Astrocyte (in vitro differentiated cells and primary cell): Measurements from ENCODE around the gene DUS1L. TPM values are rescaled to one million over a fixed set of nuclear protein-coding genes. Genes with fewer than 3 reads are reported as not detected.
A peak's percentile ranks its signal among the peaks of the same experiment; 100 is the strongest.

Experiments
- DNase-seq: peaks from one replicate; pipeline ENCODE4 v3.0.0-alpha.2; 2010; ENCODE audit warnings: low read depth
- FAIRE-seq: peaks from 2 replicates; lab custom pipeline; 2011; peaks lifted over from hg19 to GRCh38; lab: Jason Lieb, UNC
- H2AFZ ChIP-seq: 2 replicates; pipeline ENCODE4 v1.6.0; 2012; ENCODE audit warnings: low read depth, low read length, inconsistent platforms
- H3K27ac ChIP-seq: 2 replicates; pipeline ENCODE4 v1.5.1; 2011; ENCODE audit warnings: low read depth, low read length, inconsistent platforms
- H3K27me3 ChIP-seq: 2 replicates; pipeline ENCODE4 v1.6.0; 2011; ENCODE audit warnings: low read length, inconsistent platforms; ENCODE audit not compliant: insufficient read depth
- H3K36me3 ChIP-seq: 2 replicates; pipeline ENCODE4 v1.5.1; 2011; ENCODE audit warnings: low read length, inconsistent platforms; ENCODE audit not compliant: insufficient read depth
- H3K4me1 ChIP-seq: 2 replicates; pipeline ENCODE4 v1.5.1; 2011; ENCODE audit warnings: low read length, inconsistent platforms; ENCODE audit not compliant: insufficient read depth
- H3K4me2 ChIP-seq: 2 replicates; pipeline ENCODE4 v1.6.0; 2012; ENCODE audit warnings: low read length, inconsistent platforms
- H3K4me3 ChIP-seq: 2 replicates; pipeline ENCODE4 v1.5.1; 2011; ENCODE audit warnings: low read depth, mild to moderate bottlenecking, low read length, inconsistent platforms; ENCODE audit not compliant: insufficient read depth
- H3K79me2 ChIP-seq: 2 replicates; pipeline ENCODE4 v1.6.0; 2012; ENCODE audit warnings: mild to moderate bottlenecking, low read length, inconsistent platforms; ENCODE audit not compliant: insufficient read depth
- H3K9ac ChIP-seq: 2 replicates; pipeline ENCODE4 v1.6.0; 2012; ENCODE audit warnings: mild to moderate bottlenecking, low read length, inconsistent platforms
- H3K9me3 ChIP-seq: 2 replicates; pipeline ENCODE4 v1.5.1; 2012; ENCODE audit warnings: low read depth, mild to moderate bottlenecking, low read length, inconsistent platforms; ENCODE audit not compliant: insufficient read depth
- H4K20me1 ChIP-seq: 2 replicates; pipeline ENCODE4 v1.6.0; 2012; ENCODE audit warnings: low read length, inconsistent platforms; ENCODE audit not compliant: insufficient read depth
- H3K27ac Mint-ChIP-seq: one replicate; pipeline ENCODE4 v1.8.0; 2021; ENCODE audit warnings: mild to moderate bottlenecking, mixed read lengths; ENCODE audit not compliant: unreplicated experiment
- H3K27me3 Mint-ChIP-seq: one replicate; pipeline ENCODE4 v1.8.0; 2021; ENCODE audit warnings: low read depth, mixed read lengths; ENCODE audit not compliant: unreplicated experiment
- H3K36me3 Mint-ChIP-seq: one replicate; pipeline ENCODE4 v1.8.0; 2021; ENCODE audit warnings: low read depth, mixed read lengths; ENCODE audit not compliant: unreplicated experiment
- H3K4me1 Mint-ChIP-seq: one replicate; pipeline ENCODE4 v1.8.0; 2021; ENCODE audit warnings: low read depth, mixed read lengths; ENCODE audit not compliant: unreplicated experiment
- H3K4me3 Mint-ChIP-seq: one replicate; pipeline ENCODE4 v1.8.0; 2021; ENCODE audit warnings: mild to moderate bottlenecking, moderate library complexity, mixed read lengths; ENCODE audit not compliant: unreplicated experiment
- H3K9me3 Mint-ChIP-seq: one replicate; pipeline ENCODE4 v1.8.0; 2021; ENCODE audit warnings: mild to moderate bottlenecking, mixed read lengths; ENCODE audit not compliant: unreplicated experiment
- EZH2 ChIP-seq: IDR thresholded peaks from 2 replicates; pipeline ENCODE4 v1.6.1; 2012; ENCODE audit warnings: mild to moderate bottlenecking, low read length, inconsistent platforms; ENCODE audit not compliant: insufficient read depth
- total RNA-seq: library from RNA; stranded (reverse); gene quantifications from 2 replicates; pipeline ENCODE4 v1.2.1, GENCODE V29; 2021
- TF ChIP-seq, protein P1 (sequence below): IDR thresholded peaks from 2 replicates; pipeline ENCODE4 v1.5.1; 2011; ENCODE audit warnings: low read depth, mild to moderate bottlenecking, inconsistent platforms, low read length, moderate library complexity; ENCODE audit not compliant: insufficient read depth

Gene DUS1L
- total RNA-seq, 1 donor from 2014 or later = 55.1 TPM

- H3K9me3 Mint-ChIP-seq = no peaks in the 10 kb centered on the region
Observed at GRCh38 chr17:82106688-82107305, 41.2 kb upstream of the DUS1L start.

GRCh38 chr17:82105882-82106687 lies 40.5 kb upstream of the DUS1L start:
- Histone ChIP-seq H3K27me3 (no peaks in the 10 kb centered on the region), H3K9me3 (no peaks in the 10 kb centered on the region), H2AFZ (peak overlapping the region; percentile 41), H3K4me3 (no peak overlapping the region), H3K9ac (peak overlapping the region; percentile 23), H4K20me1 (no peaks in the 10 kb centered on the region), H3K27ac (no peak overlapping the region), H3K4me1 (peaks cover 6% of the 10 kb centered on the region), H3K36me3 (no peaks in the 10 kb centered on the region), H3K4me2 (peak overlapping the region; percentile 30), H3K79me2 (no peaks in the 10 kb centered on the region)
- H3K36me3 Mint-ChIP-seq = no peaks in the 10 kb centered on the region
- peak overlapping the region; percentile 34 for H3K27ac Mint-ChIP-seq
- H3K4me1 Mint-ChIP-seq = no peaks in the 10 kb centered on the region
- no peak overlapping the region for H3K4me3 Mint-ChIP-seq
- DNase-seq (no peak), FAIRE-seq (no peak)
- TF ChIP-seq EZH2 = no peak
- TF ChIP-seq, protein P1, sequence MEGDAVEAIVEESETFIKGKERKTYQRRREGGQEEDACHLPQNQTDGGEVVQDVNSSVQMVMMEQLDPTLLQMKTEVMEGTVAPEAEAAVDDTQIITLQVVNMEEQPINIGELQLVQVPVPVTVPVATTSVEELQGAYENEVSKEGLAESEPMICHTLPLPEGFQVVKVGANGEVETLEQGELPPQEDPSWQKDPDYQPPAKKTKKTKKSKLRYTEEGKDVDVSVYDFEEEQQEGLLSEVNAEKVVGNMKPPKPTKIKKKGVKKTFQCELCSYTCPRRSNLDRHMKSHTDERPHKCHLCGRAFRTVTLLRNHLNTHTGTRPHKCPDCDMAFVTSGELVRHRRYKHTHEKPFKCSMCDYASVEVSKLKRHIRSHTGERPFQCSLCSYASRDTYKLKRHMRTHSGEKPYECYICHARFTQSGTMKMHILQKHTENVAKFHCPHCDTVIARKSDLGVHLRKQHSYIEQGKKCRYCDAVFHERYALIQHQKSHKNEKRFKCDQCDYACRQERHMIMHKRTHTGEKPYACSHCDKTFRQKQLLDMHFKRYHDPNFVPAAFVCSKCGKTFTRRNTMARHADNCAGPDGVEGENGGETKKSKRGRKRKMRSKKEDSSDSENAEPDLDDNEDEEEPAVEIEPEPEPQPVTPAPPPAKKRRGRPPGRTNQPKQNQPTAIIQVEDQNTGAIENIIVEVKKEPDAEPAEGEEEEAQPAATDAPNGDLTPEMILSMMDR = peak; percentile 15
- H3K27me3 Mint-ChIP-seq = no peaks in the 10 kb centered on the region
- no peaks in the 10 kb centered on the region for H3K9me3 Mint-ChIP-seq

More at GRCh38 chr17:82106688-82107305, 41.2 kb upstream of the DUS1L start:
- Histone ChIP-seq H2AFZ (peak overlapping the region; percentile 41), H3K9ac (peak overlapping the region; percentile 23), H3K4me1 (peaks cover 6% of the 10 kb centered on the region), H4K20me1 (no peaks in the 10 kb centered on the region), H3K27ac (no peak overlapping the region), H3K27me3 (no peaks in the 10 kb centered on the region), H3K4me3 (no peak overlapping the region), H3K9me3 (no peaks in the 10 kb centered on the region), H3K79me2 (no peaks in the 10 kb centered on the region), H3K4me2 (peak overlapping the region; percentile 30), H3K36me3 (no peaks in the 10 kb centered on the region)
- no peak for TF ChIP-seq EZH2
- TF ChIP-seq, protein P1 = no peak
- FAIRE-seq (no peak), DNase-seq (no peak)
- no peaks in the 10 kb centered on the region for H3K4me1 Mint-ChIP-seq
- H3K27me3 Mint-ChIP-seq = no peaks in the 10 kb centered on the region
- peak overlapping the region; percentile 34 for H3K27ac Mint-ChIP-seq
- H3K4me3 Mint-ChIP-seq = no peak overlapping the region
- H3K36me3 Mint-ChIP-seq = no peaks in the 10 kb centered on the region
